Mammary epithelial cell (primary cell): ENCODE results near the gene CCDC157.

Experiments
- CTCF ChIP-seq, 2 donors: IDR thresholded peaks in 1 of 2; conservative IDR thresholded peaks in 1 of 2; 2 replicates each; pipeline ENCODE4 v1.5.1; 2011 to 2012; ENCODE audit warnings: inconsistent platforms in 2 of 2, low read length in 2 of 2, mild to moderate bottlenecking in 2 of 2, control low read depth in 1 of 2, low read depth in 1 of 2; ENCODE audit not compliant: insufficient read depth in 1 of 2; ENCODE audit errors: extremely low read depth in 1 of 2
- EZH2 ChIP-seq: IDR thresholded peaks from 2 replicates; pipeline ENCODE4 v1.6.1; 2012; ENCODE audit warnings: low read length, inconsistent platforms, borderline replicate concordance

DNA sequence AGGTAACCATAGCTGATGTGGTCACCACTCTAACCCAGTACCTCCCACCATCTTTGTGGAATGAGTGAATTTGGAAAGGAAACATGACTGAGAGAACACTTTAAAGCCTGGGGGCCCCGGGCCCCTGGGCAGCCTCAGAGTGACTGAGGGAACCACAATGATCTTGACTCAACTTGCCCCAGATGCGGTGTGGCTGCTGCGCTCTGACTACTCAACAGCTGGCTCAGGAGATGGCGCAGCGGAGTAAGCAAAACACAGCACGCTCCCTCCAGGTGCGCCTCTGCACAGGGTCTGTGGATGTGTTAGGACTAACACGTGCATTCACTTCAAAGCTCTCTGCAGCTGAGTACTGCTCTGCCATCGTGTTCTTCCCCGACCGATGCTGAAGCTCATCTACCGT is 24.5 kb downstream of the CCDC157 start:
- no peak for TF ChIP-seq CTCF (conservative IDR thresholded peaks at IDR 0.05 in 1 of 2, IDR thresholded peaks at IDR 0.05 in 1 of 2; ENCODE audit: extremely low read depth in 1 of 2, insufficient read depth in 1 of 2, low read depth in 1 of 2, low read length in 2 of 2)
- TF ChIP-seq EZH2, result no peak
